Measurements from ENCODE around the gene HOXD3. TPM values are rescaled to one million over a fixed set of nuclear protein-coding genes. Genes with fewer than 3 reads are reported as not detected.

Gene HOXD3
- total RNA-seq, 2 experiments from 2014 or later, result not detected

- no peak for DNase-seq
- intact Hi-C loops (cut with micrococcal nuclease), result loop anchor here (2.0 to 5.0 kb wide), 3 partner anchors 16 to 1841 kb away; partner anchors contain the start of genes HOXD1 and SP9
- H3K9me3 Mint-ChIP-seq, result no peaks in the 10 kb centered on the region
- H3K36me3 Mint-ChIP-seq (ENCODE audit: low read depth), result peaks cover 1% of the 10 kb centered on the region
- CTCF ChIA-PET, result interaction anchor here (0.8 to 0.9 kb wide), 2 partner anchors 11 to 282 kb away, joined by 3 to 4 read pairs; no protein-coding TSS in a partner anchor
- no peak overlapping the region for H3K27ac Mint-ChIP-seq
- H3K4me1 Mint-ChIP-seq (ENCODE audit: low read depth), result peaks cover 24% of the 10 kb centered on the region
- no peak overlapping the region for H3K4me3 Mint-ChIP-seq
- H3K27me3 Mint-ChIP-seq (ENCODE audit: low read depth), result peaks cover 72% of the 10 kb centered on the region
Measured at GRCh38 chr2:176172895-176173566, 15.9 kb downstream of the HOXD3 start.

GRCh38 chr2:176173567-176174381 is 16.7 kb downstream of the HOXD3 start:
- DNase-seq, result no peak
- intact Hi-C loops (cut with micrococcal nuclease), result loop anchor here (2.0 to 5.0 kb wide), 3 partner anchors 15 to 1841 kb away; partner anchors contain the start of genes HOXD1 and SP9
- H3K27ac Mint-ChIP-seq, result no peak overlapping the region
- CTCF ChIA-PET, result interaction anchor here (0.9 to 2.5 kb wide), 2 partner anchors 34 to 281 kb away, joined by 4 to 5 read pairs; no protein-coding TSS in a partner anchor
- H3K4me3 Mint-ChIP-seq, result no peak overlapping the region
- H3K27me3 Mint-ChIP-seq (ENCODE audit: low read depth), result peaks cover 74% of the 10 kb centered on the region
- H3K36me3 Mint-ChIP-seq (ENCODE audit: low read depth), result peaks cover 1% of the 10 kb centered on the region
- H3K4me1 Mint-ChIP-seq (ENCODE audit: low read depth), result peaks cover 24% of the 10 kb centered on the region
- H3K9me3 Mint-ChIP-seq, result no peaks in the 10 kb centered on the region

GRCh38 chr2:176174382-176174823 is 17.3 kb downstream of the HOXD3 start:
- Mint-ChIP-seq H3K36me3 (ENCODE audit: low read depth) (peaks cover 1% of the 10 kb centered on the region), H3K27me3 (ENCODE audit: low read depth) (peaks cover 78% of the 10 kb centered on the region), H3K9me3 (no peaks in the 10 kb centered on the region), H3K4me1 (ENCODE audit: low read depth) (peaks cover 24% of the 10 kb centered on the region), H3K27ac (no peak overlapping the region), H3K4me3 (no peak overlapping the region)
- intact Hi-C loops (cut with micrococcal nuclease), result loop anchor here (5.0 kb wide), 2 partner anchors 42 to 1842 kb away; partner anchors contain the start of gene SP9
- CTCF ChIA-PET, result interaction anchor here (0.6 to 2.5 kb wide), 2 partner anchors 34 to 197 kb away, joined by 5 read pairs; no protein-coding TSS in a partner anchor
- DNase-seq, result no peak

GRCh38 chr2:176174824-176175708 is 18.0 kb downstream of the HOXD3 start:
- H3K36me3 Mint-ChIP-seq (ENCODE audit: low read depth), result peaks cover 1% of the 10 kb centered on the region
- no peak overlapping the region for H3K4me3 Mint-ChIP-seq
- CTCF ChIA-PET, result interaction anchor here (0.6 to 2.5 kb wide), 3 partner anchors 35 to 280 kb away, joined by 4 to 5 read pairs (median 5); no protein-coding TSS in a partner anchor
- no peak for DNase-seq
- intact Hi-C loops (cut with micrococcal nuclease), result loop anchor here (5.0 kb wide), 2 partner anchors 43 to 1843 kb away; partner anchors contain the start of gene SP9
- no peaks in the 10 kb centered on the region for H3K9me3 Mint-ChIP-seq
- H3K4me1 Mint-ChIP-seq (ENCODE audit: low read depth), result peaks cover 24% of the 10 kb centered on the region
- H3K27ac Mint-ChIP-seq, result no peak overlapping the region
- H3K27me3 Mint-ChIP-seq (ENCODE audit: low read depth), result peaks cover 78% of the 10 kb centered on the region

- Mint-ChIP-seq H3K4me3 (no peak overlapping the region), H3K36me3 (ENCODE audit: low read depth) (peaks cover 1% of the 10 kb centered on the region), H3K27ac (no peak overlapping the region), H3K27me3 (ENCODE audit: low read depth) (peaks cover 80% of the 10 kb centered on the region), H3K4me1 (ENCODE audit: low read depth) (peaks cover 24% of the 10 kb centered on the region), H3K9me3 (no peaks in the 10 kb centered on the region)
- DNase-seq, result no peak
- CTCF ChIA-PET, result interaction anchor here (1.0 to 2.5 kb wide), 2 partner anchors 36 to 279 kb away, joined by 4 to 5 read pairs; no protein-coding TSS in a partner anchor
- intact Hi-C loops (cut with micrococcal nuclease), result no loop called here
Measured at GRCh38 chr2:176175709-176176607, 18.9 kb downstream of the HOXD3 start.

GRCh38 chr2:176177580-176178037 is 20.5 kb downstream of the HOXD3 start:
- Mint-ChIP-seq H3K27me3 (ENCODE audit: low read depth) (peaks cover 76% of the 10 kb centered on the region), H3K4me3 (no peak overlapping the region), H3K36me3 (ENCODE audit: low read depth) (no peaks in the 10 kb centered on the region), H3K4me1 (ENCODE audit: low read depth) (peaks cover 18% of the 10 kb centered on the region), H3K9me3 (no peaks in the 10 kb centered on the region), H3K27ac (no peak overlapping the region)
- no peak for DNase-seq
- intact Hi-C loops (cut with micrococcal nuclease), result no loop called here
- CTCF ChIA-PET, result no interaction called here

- CTCF ChIA-PET, result interaction anchor here (0.9 kb wide), 1 partner anchor 476 kb away, joined by 3 read pairs; no protein-coding TSS in a partner anchor
- Mint-ChIP-seq H3K27ac (no peak overlapping the region), H3K9me3 (no peaks in the 10 kb centered on the region), H3K4me3 (peak overlapping the region; percentile 39), H3K36me3 (ENCODE audit: low read depth) (no peaks in the 10 kb centered on the region), H3K4me1 (ENCODE audit: low read depth) (peaks cover 15% of the 10 kb centered on the region), H3K27me3 (ENCODE audit: low read depth) (peaks cover 76% of the 10 kb centered on the region)
- intact Hi-C loops (cut with micrococcal nuclease), result no loop called here
- DNase-seq, result no peak
Measured at GRCh38 chr2:176178038-176178756, 21.1 kb downstream of the HOXD3 start.

- intact Hi-C loops (cut with micrococcal nuclease), result no loop called here
- no peaks in the 10 kb centered on the region for H3K9me3 Mint-ChIP-seq
- H3K27me3 Mint-ChIP-seq (ENCODE audit: low read depth), result peaks cover 76% of the 10 kb centered on the region
- CTCF ChIA-PET, result interaction anchor here (0.9 kb wide), 1 partner anchor 476 kb away, joined by 3 read pairs; no protein-coding TSS in a partner anchor
- H3K4me1 Mint-ChIP-seq (ENCODE audit: low read depth), result peaks cover 11% of the 10 kb centered on the region
- H3K27ac Mint-ChIP-seq, result no peak overlapping the region
- no peak overlapping the region for H3K4me3 Mint-ChIP-seq
- no peak for DNase-seq
- no peaks in the 10 kb centered on the region for H3K36me3 Mint-ChIP-seq (ENCODE audit: low read depth)
Measured at GRCh38 chr2:176178757-176179295, 21.7 kb downstream of the HOXD3 start.

GRCh38 chr2:176181551-176181950 is 24.4 kb downstream of the HOXD3 start:
- DNase-seq, result no peak
- intact Hi-C loops (cut with micrococcal nuclease), result no loop called here
- Mint-ChIP-seq H3K27me3 (ENCODE audit: low read depth) (peaks cover 70% of the 10 kb centered on the region), H3K4me3 (no peak overlapping the region), H3K36me3 (ENCODE audit: low read depth) (no peaks in the 10 kb centered on the region), H3K27ac (no peak overlapping the region), H3K9me3 (no peaks in the 10 kb centered on the region), H3K4me1 (ENCODE audit: low read depth) (no peaks in the 10 kb centered on the region)
- CTCF ChIA-PET, result no interaction called here

- peaks cover 5% of the 10 kb centered on the region for H3K4me1 Mint-ChIP-seq (ENCODE audit: low read depth)
- DNase-seq, result no peak
- intact Hi-C loops (cut with micrococcal nuclease), result no loop called here
- no peaks in the 10 kb centered on the region for H3K36me3 Mint-ChIP-seq (ENCODE audit: low read depth)
- no peak overlapping the region for H3K27ac Mint-ChIP-seq
- CTCF ChIA-PET, result no interaction called here
- H3K9me3 Mint-ChIP-seq, result no peaks in the 10 kb centered on the region
- no peak overlapping the region for H3K4me3 Mint-ChIP-seq
- H3K27me3 Mint-ChIP-seq (ENCODE audit: low read depth), result peaks cover 70% of the 10 kb centered on the region
Measured at GRCh38 chr2:176182671-176183070, 25.6 kb downstream of the HOXD3 start.
